Neural progenitor cell (in vitro differentiated cells): ENCODE data around the gene EPHA10.

Experiments
- EZH2 ChIP-seq: fragments of 200-600 bp; sonication (generic); IDR thresholded peaks from 2 replicates; pipeline ENCODE4 v1.6.1; 2017; ENCODE audit warnings: antibody characterized with exemption, mild to moderate bottlenecking, moderate library complexity
- EZH2phosphoT487 ChIP-seq: fragments of 200-600 bp; sonication (generic); IDR thresholded peaks from 2 replicates; pipeline ENCODE4 v1.6.1; 2017; ENCODE audit warnings: antibody characterized with exemption
- TF ChIP-seq, protein P1 (sequence below): fragments of 200-600 bp; sonication (generic); IDR thresholded peaks from 2 replicates; pipeline ENCODE4 v1.5.1; 2017; ENCODE audit warnings: antibody characterized with exemption, mild to moderate bottlenecking

DNA sequence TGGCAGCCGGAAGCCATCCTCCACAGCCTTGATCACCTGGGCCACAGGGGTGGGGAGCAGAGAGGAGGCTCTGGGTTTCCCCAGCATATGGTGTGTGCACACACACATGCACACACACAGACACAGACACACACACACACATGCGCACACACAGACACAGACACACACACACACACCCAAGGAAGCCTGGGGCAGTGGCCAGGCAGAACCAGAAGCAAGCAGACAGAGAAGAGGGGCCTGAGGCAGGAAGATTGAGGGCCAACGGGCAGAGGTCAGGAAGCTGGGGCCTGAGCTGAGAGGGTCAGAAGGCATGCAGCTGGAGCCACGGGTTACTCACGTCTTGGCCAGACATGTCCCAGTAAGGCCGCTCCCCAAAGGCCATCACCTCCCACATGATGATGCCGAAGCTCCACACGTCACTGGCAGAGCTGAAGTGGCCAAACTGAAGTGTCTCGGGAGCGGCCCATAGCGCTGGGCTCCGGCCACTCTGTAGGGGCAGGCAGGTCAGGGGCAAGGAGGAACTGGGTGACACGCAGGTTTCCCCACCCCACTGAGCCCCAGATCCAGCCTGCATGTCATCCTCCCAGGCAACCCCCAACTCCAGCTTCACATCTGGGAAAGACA is 45.2 kb downstream of the EPHA10 start:
- TF ChIP-seq, protein P1, sequence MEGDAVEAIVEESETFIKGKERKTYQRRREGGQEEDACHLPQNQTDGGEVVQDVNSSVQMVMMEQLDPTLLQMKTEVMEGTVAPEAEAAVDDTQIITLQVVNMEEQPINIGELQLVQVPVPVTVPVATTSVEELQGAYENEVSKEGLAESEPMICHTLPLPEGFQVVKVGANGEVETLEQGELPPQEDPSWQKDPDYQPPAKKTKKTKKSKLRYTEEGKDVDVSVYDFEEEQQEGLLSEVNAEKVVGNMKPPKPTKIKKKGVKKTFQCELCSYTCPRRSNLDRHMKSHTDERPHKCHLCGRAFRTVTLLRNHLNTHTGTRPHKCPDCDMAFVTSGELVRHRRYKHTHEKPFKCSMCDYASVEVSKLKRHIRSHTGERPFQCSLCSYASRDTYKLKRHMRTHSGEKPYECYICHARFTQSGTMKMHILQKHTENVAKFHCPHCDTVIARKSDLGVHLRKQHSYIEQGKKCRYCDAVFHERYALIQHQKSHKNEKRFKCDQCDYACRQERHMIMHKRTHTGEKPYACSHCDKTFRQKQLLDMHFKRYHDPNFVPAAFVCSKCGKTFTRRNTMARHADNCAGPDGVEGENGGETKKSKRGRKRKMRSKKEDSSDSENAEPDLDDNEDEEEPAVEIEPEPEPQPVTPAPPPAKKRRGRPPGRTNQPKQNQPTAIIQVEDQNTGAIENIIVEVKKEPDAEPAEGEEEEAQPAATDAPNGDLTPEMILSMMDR = no peak
- TF ChIP-seq EZH2 = no peak
- TF ChIP-seq EZH2phosphoT487 = no peak
